OCI-LY7 (cell line): ENCODE measurements around the gene OTUD6A.

ENCODE experiments used
- EZH2phosphoT487 ChIP-seq: fragments of 200-600 bp; sonication (generic); IDR thresholded peaks from 2 replicates; pipeline ENCODE4 v1.6.1; 2018; ENCODE audit warnings: low read depth, borderline replicate concordance, mild to moderate bottlenecking, mixed run types, antibody characterized with exemption, low read length, moderate library complexity, mixed read lengths
- TF ChIP-seq, protein P1 (sequence below): fragments of 200-600 bp; sonication (generic); conservative IDR thresholded peaks from 2 replicates; pipeline ENCODE4 v1.5.1; 2014; ENCODE audit warnings: mild to moderate bottlenecking, antibody characterized with exemption, low read length, moderate library complexity, mixed read lengths

DNA sequence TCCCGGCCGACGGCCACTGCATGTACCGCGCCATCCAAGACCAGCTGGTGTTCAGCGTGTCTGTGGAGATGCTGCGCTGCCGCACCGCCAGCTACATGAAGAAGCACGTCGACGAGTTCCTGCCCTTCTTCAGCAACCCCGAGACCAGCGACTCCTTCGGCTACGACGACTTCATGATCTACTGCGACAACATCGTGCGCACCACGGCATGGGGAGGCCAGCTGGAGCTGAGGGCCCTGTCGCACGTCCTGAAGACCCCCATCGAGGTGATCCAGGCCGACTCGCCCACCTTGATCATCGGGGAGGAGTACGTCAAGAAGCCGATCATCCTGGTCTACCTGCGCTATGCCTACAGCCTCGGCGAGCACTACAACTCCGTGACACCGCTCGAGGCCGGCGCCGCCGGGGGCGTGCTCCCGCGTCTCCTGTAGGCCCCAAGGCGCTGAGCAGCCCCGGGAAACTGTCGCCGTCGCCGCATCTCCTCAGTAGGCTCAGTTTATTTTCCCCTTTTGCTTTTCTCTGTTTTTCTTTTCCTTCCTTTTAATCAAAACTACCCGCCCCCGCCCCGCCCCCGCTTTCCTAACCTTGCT lies 799 bp downstream of the OTUD6A start:
- TF ChIP-seq, protein P1, sequence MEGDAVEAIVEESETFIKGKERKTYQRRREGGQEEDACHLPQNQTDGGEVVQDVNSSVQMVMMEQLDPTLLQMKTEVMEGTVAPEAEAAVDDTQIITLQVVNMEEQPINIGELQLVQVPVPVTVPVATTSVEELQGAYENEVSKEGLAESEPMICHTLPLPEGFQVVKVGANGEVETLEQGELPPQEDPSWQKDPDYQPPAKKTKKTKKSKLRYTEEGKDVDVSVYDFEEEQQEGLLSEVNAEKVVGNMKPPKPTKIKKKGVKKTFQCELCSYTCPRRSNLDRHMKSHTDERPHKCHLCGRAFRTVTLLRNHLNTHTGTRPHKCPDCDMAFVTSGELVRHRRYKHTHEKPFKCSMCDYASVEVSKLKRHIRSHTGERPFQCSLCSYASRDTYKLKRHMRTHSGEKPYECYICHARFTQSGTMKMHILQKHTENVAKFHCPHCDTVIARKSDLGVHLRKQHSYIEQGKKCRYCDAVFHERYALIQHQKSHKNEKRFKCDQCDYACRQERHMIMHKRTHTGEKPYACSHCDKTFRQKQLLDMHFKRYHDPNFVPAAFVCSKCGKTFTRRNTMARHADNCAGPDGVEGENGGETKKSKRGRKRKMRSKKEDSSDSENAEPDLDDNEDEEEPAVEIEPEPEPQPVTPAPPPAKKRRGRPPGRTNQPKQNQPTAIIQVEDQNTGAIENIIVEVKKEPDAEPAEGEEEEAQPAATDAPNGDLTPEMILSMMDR, result no peak
- TF ChIP-seq EZH2phosphoT487, result no peak
